ENCODE data around the gene LLGL1. TPM values are rescaled to one million over a fixed set of nuclear protein-coding genes. Genes with fewer than 3 reads are reported as not detected.

Gene LLGL1
- total RNA-seq, result 64.6 and 71.6 TPM in 2 replicates

GRCh38 chr17:18225121-18225641, at the start of gene LLGL1:
TSS of gene LLGL1 (plus strand) at chr17:18225635. CDS start at chr17:18225683, 48 bp downstream.

GRCh38 chr17:18183334-18184142, 41.9 kb upstream of the LLGL1 start, which contains the start of gene ALKBH5:
TSS of gene ALKBH5 (plus strand) at chr17:18183828. CDS start at chr17:18184244, 416 bp downstream.

DNA sequence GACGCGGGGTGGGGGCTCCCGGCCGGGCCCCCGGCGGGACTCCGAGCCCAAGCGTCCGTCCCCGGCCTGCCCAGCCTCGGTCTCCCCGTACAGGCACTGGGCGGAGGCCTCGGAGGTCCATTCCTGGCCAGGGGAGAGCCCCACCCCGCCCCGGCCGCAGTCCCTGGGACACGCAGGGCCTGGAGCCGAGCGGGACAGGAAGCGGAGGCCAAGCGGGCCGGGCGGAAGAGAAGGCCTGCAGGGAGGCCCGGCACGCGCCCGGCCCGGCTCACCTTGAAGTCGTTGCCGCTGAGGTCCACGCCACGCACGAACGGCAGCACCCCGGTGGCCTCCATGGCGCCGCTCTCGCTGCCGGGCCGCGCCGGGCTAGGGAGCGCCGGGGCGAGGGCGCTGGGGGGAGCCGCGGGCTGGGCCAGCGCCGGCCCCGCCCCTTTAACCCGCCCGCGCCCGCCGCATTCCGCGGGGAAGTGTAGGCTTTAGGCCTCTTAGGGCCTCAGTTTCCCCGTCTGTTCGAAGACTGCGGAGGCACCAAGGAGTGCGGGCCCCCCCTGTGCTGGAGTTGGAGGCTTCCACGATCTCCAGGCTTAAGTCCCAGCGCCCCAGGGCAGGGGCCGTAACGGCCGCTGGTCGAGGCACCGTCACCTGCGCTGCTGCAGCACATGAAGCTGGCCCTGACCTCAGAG, 33.1 kb downstream of the LLGL1 start, which contains the start of gene FLII:
Gene FLII, minus strand, starts transcription at position 383 of the 683 bp plus-strand sequence. Its CDS starts 48 bp downstream, at position 335.

DNA sequence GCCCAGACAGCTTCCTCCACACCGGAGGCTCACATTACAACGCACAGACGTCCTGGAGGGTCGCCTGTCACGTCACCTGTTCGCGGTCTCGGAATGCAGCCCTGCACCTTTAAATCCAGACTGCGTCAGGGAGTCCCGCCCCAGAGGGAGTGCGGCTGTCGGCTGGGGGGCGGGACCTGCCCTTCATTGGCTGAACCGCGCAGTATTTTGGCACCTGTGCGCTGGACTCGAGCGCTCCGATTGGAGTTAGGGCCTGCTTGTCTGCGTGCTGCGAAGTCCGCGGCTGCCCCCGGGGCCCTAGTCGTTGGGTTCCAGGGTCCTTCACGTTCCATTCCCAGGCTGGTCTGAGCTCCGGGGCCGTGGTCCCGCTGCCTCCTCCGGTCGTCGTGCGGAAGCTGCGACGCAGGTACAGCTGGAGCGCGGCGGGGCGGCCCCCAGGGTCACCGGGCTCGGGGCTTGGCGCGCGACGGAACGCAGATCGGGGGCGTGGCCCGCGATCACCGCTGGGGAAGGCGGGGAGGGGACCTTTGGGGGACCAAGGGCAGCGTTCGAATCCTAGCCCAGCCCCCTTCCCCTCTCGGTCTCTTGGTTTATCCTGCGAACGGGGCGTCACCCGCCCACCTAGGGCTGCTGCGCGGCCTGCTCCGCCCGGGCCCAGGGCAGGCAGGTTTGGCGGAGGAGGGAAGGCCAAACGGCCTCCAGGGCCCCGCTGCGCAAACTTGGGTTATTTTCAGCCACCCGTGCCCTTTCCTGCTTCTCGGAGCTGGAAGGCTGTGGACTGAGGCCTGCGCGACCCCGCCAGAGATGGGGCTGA, 35.1 kb downstream of the LLGL1 start, which contains the start of gene MIEF2:
Gene MIEF2, plus strand, starts transcription at position 331 of the 814 bp plus-strand sequence. CDS start 2,059 bp downstream, outside the sequence.

Other genes starting within 250 kb of the LLGL1 start
- 16.2 and 18.2 TPM in 2 replicates for gene ATPAF2, start 186.5 kb upstream of the LLGL1 start, total RNA-seq
- gene GID4, start 186.2 kb upstream of the LLGL1 start, total RNA-seq, result 10.8 and 11.0 TPM in 2 replicates
- gene DRG2, start 137.7 kb upstream of the LLGL1 start, total RNA-seq, result 39.6 and 40.1 TPM in 2 replicates
- 0.97 and 1.9 TPM in 2 replicates for gene MYO15A, start 116.9 kb upstream of the LLGL1 start, total RNA-seq
- 161 and 162 TPM in 2 replicates for gene ALKBH5, start 41.8 kb upstream of the LLGL1 start, total RNA-seq
- gene FLII, start 33.1 kb downstream of the LLGL1 start, total RNA-seq, result 291 and 322 TPM in 2 replicates
- 15.3 and 16.4 TPM in 2 replicates for gene MIEF2, start 35.0 kb downstream of the LLGL1 start, total RNA-seq
- 40.8 and 43.2 TPM in 2 replicates for gene TOP3A, start 89.4 kb downstream of the LLGL1 start, total RNA-seq
- 24.8 and 28.1 TPM in 2 replicates for gene SMCR8, start 89.7 kb downstream of the LLGL1 start, total RNA-seq
- gene SHMT1, start 137.9 kb downstream of the LLGL1 start, total RNA-seq, result 11.7 TPM in 2 replicates
- gene EVPLL, start 152.1 kb downstream of the LLGL1 start, total RNA-seq, result not detected in 2 replicates

Measured in hair follicle dermal papilla cell (primary cell).